Lower leg skin (tissue), 3 donors: Measurements from ENCODE around the gene KASH5.

Experiments
- CTCF ChIP-seq, 3 donors: fragments of 450-650 bp; IDR thresholded peaks; one replicate each; pipeline ENCODE4 v1.5.1; 2016; ENCODE audit warnings: antibody characterized with exemption in 3 of 3, mild to moderate bottlenecking in 3 of 3, moderate library complexity in 2 of 3
- POLR2A ChIP-seq, 2 donors: fragments of 450-650 bp; IDR thresholded peaks; one replicate each; pipeline ENCODE4 v1.6.1; 2016 to 2017; ENCODE audit warnings: antibody characterized with exemption in 2 of 2, mild to moderate bottlenecking in 1 of 2, moderate library complexity in 1 of 2

- TF ChIP-seq POLR2A (IDR thresholded peaks at IDR 0.05) (no peak), CTCF (IDR thresholded peaks at IDR 0.05) (no peak)
Measured at GRCh38 chr19:49407079-49407478, 19.0 kb downstream of the KASH5 start.
